ENCODE measurements around the gene OVOL2.
"Not testable (repeated sequence)": the region's sequence is repeated elsewhere in the genome, so short reads cannot be mapped to it uniquely, and the experiment has no call there.

The OVOL2 gene

GRCh38 chr20:18027011-18027410, 30.7 kb downstream of the OVOL2 start:
- H3K4me2 ChIP-seq (ENCODE audit: low read length, poor library complexity, severe bottlenecking); H3K14ac ChIP-seq (ENCODE audit: low read length in 2 of 2); DNase-seq; H2AFZ ChIP-seq (ENCODE audit: low read depth, low read length); H3K36me3 ChIP-seq (ENCODE audit: control insufficient read depth in 1 of 2, insufficient read depth in 2 of 2, low read depth in 1 of 2, low read length in 2 of 2); H3K27ac ChIP-seq (ENCODE audit: low read length, poor library complexity, severe bottlenecking); H4K91ac ChIP-seq (ENCODE audit: low read length); H3K9ac ChIP-seq (ENCODE audit: low read length); H3K79me1 ChIP-seq (replicated peaks; ENCODE audit: low read length, poor library complexity, severe bottlenecking); H4K8ac ChIP-seq (ENCODE audit: low read length); H3K23ac ChIP-seq (ENCODE audit: low read length in 2 of 2); H2BK15ac ChIP-seq (ENCODE audit: low read depth, poor library complexity, severe bottlenecking); H3K4me3 ChIP-seq (ENCODE audit: insufficient read depth in 1 of 2, low read depth in 1 of 2, low read length in 2 of 2); H3K4ac ChIP-seq (ENCODE audit: low read depth in 1 of 2, low read length in 2 of 2); H3K9me3 ChIP-seq (ENCODE audit: control insufficient read depth, low read length); H2BK12ac ChIP-seq (ENCODE audit: low read length in 2 of 2); H3K4me1 ChIP-seq (ENCODE audit: control insufficient read depth, insufficient read depth, low read depth, low read length); H2BK120ac ChIP-seq (ENCODE audit: low read depth, low read length); H3K18ac ChIP-seq (ENCODE audit: low read depth in 1 of 2, low read length in 2 of 2); H2AK5ac ChIP-seq (ENCODE audit: low read length, severe bottlenecking); H2BK5ac ChIP-seq (ENCODE audit: low read depth, low read length, poor library complexity, severe bottlenecking): not testable (repeated sequence)
- 89% methylated on average over 6 of the region's 7 CpGs for WGBS
- peaks cover 0 to 26% of the 10 kb centered on the region in 2 experiments for H3K27me3 ChIP-seq (ENCODE audit: control insufficient read depth in 1 of 2, insufficient read depth in 1 of 2, low read length in 2 of 2)

- Histone ChIP-seq H2AFZ (ENCODE audit: low read depth, low read length) (no peak overlapping the region), H3K23ac (ENCODE audit: low read length in 2 of 2) (no peak overlapping the region), H3K36me3 (ENCODE audit: control insufficient read depth in 1 of 2, insufficient read depth in 2 of 2, low read depth in 1 of 2, low read length in 2 of 2) (no peaks in the 10 kb centered on the region), H3K27me3 (ENCODE audit: control insufficient read depth in 1 of 2, insufficient read depth in 1 of 2, low read length in 2 of 2) (peaks cover 5 to 42% of the 10 kb centered on the region in 2 experiments), H2BK12ac (ENCODE audit: low read length in 2 of 2) (no peak overlapping the region), H3K4me2 (ENCODE audit: low read length, poor library complexity, severe bottlenecking) (no peak overlapping the region), H2AK5ac (ENCODE audit: low read length, severe bottlenecking) (no peak overlapping the region), H4K8ac (ENCODE audit: low read length) (no peak overlapping the region), H2BK5ac (ENCODE audit: low read depth, low read length, poor library complexity, severe bottlenecking) (no peak overlapping the region), H3K9ac (ENCODE audit: low read length) (no peak overlapping the region), H3K9me3 (ENCODE audit: control insufficient read depth, low read length) (no peaks in the 10 kb centered on the region), H3K4me3 (ENCODE audit: insufficient read depth in 1 of 2, low read depth in 1 of 2, low read length in 2 of 2) (no peak overlapping the region), H4K91ac (ENCODE audit: low read length) (no peak overlapping the region), H2BK15ac (ENCODE audit: low read depth, poor library complexity, severe bottlenecking) (no peak overlapping the region), H3K79me1 (replicated peaks; ENCODE audit: low read length, poor library complexity, severe bottlenecking) (no peaks in the 10 kb centered on the region), H2BK120ac (ENCODE audit: low read depth, low read length) (no peak overlapping the region), H3K14ac (ENCODE audit: low read length in 2 of 2) (no peak overlapping the region), H3K4ac (ENCODE audit: low read depth in 1 of 2, low read length in 2 of 2) (no peak overlapping the region), H3K4me1 (ENCODE audit: control insufficient read depth, insufficient read depth, low read depth, low read length) (no peaks in the 10 kb centered on the region), H3K27ac (ENCODE audit: low read length, poor library complexity, severe bottlenecking) (no peak overlapping the region), H3K18ac (ENCODE audit: low read depth in 1 of 2, low read length in 2 of 2) (no peak overlapping the region)
- WGBS, result 90% methylated on average over 15 of the region's 15 CpGs
- no peak for DNase-seq
These were observed 33.0 kb downstream of the OVOL2 start for GRCh38 chr20:18024606-18025127.

- Histone ChIP-seq H3K4ac (ENCODE audit: low read depth in 1 of 2, low read length in 2 of 2) (no peak overlapping the region), H2AFZ (ENCODE audit: low read depth, low read length) (no peak overlapping the region), H3K4me3 (ENCODE audit: insufficient read depth in 1 of 2, low read depth in 1 of 2, low read length in 2 of 2) (no peak overlapping the region), H2BK12ac (ENCODE audit: low read length in 2 of 2) (no peak overlapping the region), H2BK15ac (ENCODE audit: low read depth, poor library complexity, severe bottlenecking) (no peak overlapping the region), H3K4me2 (ENCODE audit: low read length, poor library complexity, severe bottlenecking) (no peak overlapping the region), H3K27ac (ENCODE audit: low read length, poor library complexity, severe bottlenecking) (no peak overlapping the region), H2AK5ac (ENCODE audit: low read length, severe bottlenecking) (no peak overlapping the region), H2BK120ac (ENCODE audit: low read depth, low read length) (no peak overlapping the region), H3K23ac (ENCODE audit: low read length in 2 of 2) (no peak overlapping the region), H4K91ac (ENCODE audit: low read length) (no peak overlapping the region), H4K8ac (ENCODE audit: low read length) (no peak overlapping the region), H3K4me1 (ENCODE audit: control insufficient read depth, insufficient read depth, low read depth, low read length) (no peaks in the 10 kb centered on the region), H3K14ac (ENCODE audit: low read length in 2 of 2) (no peak overlapping the region), H3K9ac (ENCODE audit: low read length) (no peak overlapping the region), H2BK5ac (ENCODE audit: low read depth, low read length, poor library complexity, severe bottlenecking) (no peak overlapping the region), H3K79me1 (replicated peaks; ENCODE audit: low read length, poor library complexity, severe bottlenecking) (no peaks in the 10 kb centered on the region), H3K18ac (ENCODE audit: low read depth in 1 of 2, low read length in 2 of 2) (no peak overlapping the region), H3K27me3 (ENCODE audit: control insufficient read depth in 1 of 2, insufficient read depth in 1 of 2, low read length in 2 of 2) (peaks cover 18 to 54% of the 10 kb centered on the region in 2 experiments), H3K9me3 (ENCODE audit: control insufficient read depth, low read length) (no peaks in the 10 kb centered on the region), H3K36me3 (ENCODE audit: control insufficient read depth in 1 of 2, insufficient read depth in 2 of 2, low read depth in 1 of 2, low read length in 2 of 2) (no peaks in the 10 kb centered on the region)
- WGBS, result 91% methylated on average over 7 of the region's 7 CpGs
- DNase-seq, result no peak
These were observed 36.8 kb downstream of the OVOL2 start for GRCh38 chr20:18020931-18021330.

- H3K9me3 ChIP-seq (ENCODE audit: control insufficient read depth, low read length), result no peaks in the 10 kb centered on the region
- H3K4me1 ChIP-seq (ENCODE audit: control insufficient read depth, insufficient read depth, low read depth, low read length), result no peaks in the 10 kb centered on the region
- H3K4ac ChIP-seq (ENCODE audit: low read depth in 1 of 2, low read length in 2 of 2), result no peak overlapping the region
- H3K27ac ChIP-seq (ENCODE audit: low read length, poor library complexity, severe bottlenecking), result no peak overlapping the region
- H2AFZ ChIP-seq (ENCODE audit: low read depth, low read length), result no peak overlapping the region
- no peak overlapping the region for H2BK15ac ChIP-seq (ENCODE audit: low read depth, poor library complexity, severe bottlenecking)
- no peak overlapping the region for H3K4me3 ChIP-seq (ENCODE audit: insufficient read depth in 1 of 2, low read depth in 1 of 2, low read length in 2 of 2)
- H3K18ac ChIP-seq (ENCODE audit: low read depth in 1 of 2, low read length in 2 of 2), result no peak overlapping the region
- H3K4me2 ChIP-seq (ENCODE audit: low read length, poor library complexity, severe bottlenecking), result no peak overlapping the region
- DNase-seq, result peak; percentile 11
- no peak overlapping the region for H3K23ac ChIP-seq (ENCODE audit: low read length in 2 of 2)
- H2AK5ac ChIP-seq (ENCODE audit: low read length, severe bottlenecking), result no peak overlapping the region
- WGBS, result 26% methylated on average over 1 of the region's 1 CpG
- H3K79me1 ChIP-seq (replicated peaks; ENCODE audit: low read length, poor library complexity, severe bottlenecking), result no peaks in the 10 kb centered on the region
- peaks cover 18 to 37% of the 10 kb centered on the region in 2 experiments for H3K27me3 ChIP-seq (ENCODE audit: control insufficient read depth in 1 of 2, insufficient read depth in 1 of 2, low read length in 2 of 2)
- H4K91ac ChIP-seq (ENCODE audit: low read length), result no peak overlapping the region
- no peak overlapping the region for H2BK120ac ChIP-seq (ENCODE audit: low read depth, low read length)
- H2BK5ac ChIP-seq (ENCODE audit: low read depth, low read length, poor library complexity, severe bottlenecking), result no peak overlapping the region
- H3K9ac ChIP-seq (ENCODE audit: low read length), result no peak overlapping the region
- H3K14ac ChIP-seq (ENCODE audit: low read length in 2 of 2), result no peak overlapping the region
- H4K8ac ChIP-seq (ENCODE audit: low read length), result no peak overlapping the region
- no peak overlapping the region for H2BK12ac ChIP-seq (ENCODE audit: low read length in 2 of 2)
- no peaks in the 10 kb centered on the region for H3K36me3 ChIP-seq (ENCODE audit: control insufficient read depth in 1 of 2, insufficient read depth in 2 of 2, low read depth in 1 of 2, low read length in 2 of 2)
These were observed 38.6 kb downstream of the OVOL2 start for GRCh38 chr20:18019068-18019467.

Data from mesenchymal stem cell (in vitro differentiated cells and primary cell).